Tibial artery (tissue), 4 donors: ENCODE results near the gene MCF2L2.

Experiments used
- DNase-seq, 2 donors: peaks; one replicate each; pipeline ENCODE4 v3.0.0-alpha.2; 2019
- H3K27ac ChIP-seq, 2 donors: fragments of 200-600 bp; sonication (generic) in 1 of 2; 1 replicate in 1 of 2; 2 replicates in 1 of 2; pipeline ENCODE4 v1.5.1; 2018 to 2019; ENCODE audit warnings: mild to moderate bottlenecking in 1 of 2
- H3K27me3 ChIP-seq, 2 donors: fragments of 200-600 bp; sonication (generic) in 1 of 2; one replicate each; pipeline versions ENCODE4 v1.5.1 to v1.6.0; 2016 to 2019
- H3K36me3 ChIP-seq, 3 donors: fragments of 200-600 bp; sonication (generic) in 2 of 3; one replicate each; pipeline ENCODE4 v1.5.1; 2016 to 2019; ENCODE audit warnings: mild to moderate bottlenecking in 2 of 3
- H3K4me1 ChIP-seq, 4 donors: fragments of 200-600 bp; sonication (generic) in 2 of 4; 1 replicate in 3 of 4; 2 replicates in 1 of 4; pipeline ENCODE4 v1.5.1; 2016 to 2019
- H3K4me3 ChIP-seq, 2 donors: fragments of 200-600 bp; sonication (generic) in 1 of 2; 1 replicate in 1 of 2; 2 replicates in 1 of 2; pipeline ENCODE4 v1.5.1; 2018 to 2019; ENCODE audit warnings: mild to moderate bottlenecking in 2 of 2
- H3K9me3 ChIP-seq, 3 donors: fragments of 200-600 bp; sonication (generic) in 1 of 3; one replicate each; pipeline ENCODE4 v1.5.1; 2016 to 2019
- CTCF ChIP-seq, 2 experiments: fragments of 200-600 bp in 1 of 2; fragments of 450-650 bp in 1 of 2; IDR thresholded peaks; one replicate each; pipeline ENCODE4 v1.5.1; 2017 to 2019; ENCODE audit warnings: antibody characterized with exemption in 2 of 2, mild to moderate bottlenecking in 1 of 2, moderate library complexity in 1 of 2
- intact Hi-C: fragments of 100-400 bp; cut with DNase I; formaldehyde crosslinking; loops from one replicate; pipeline ENCODE4 v1.15.0; 2023; ENCODE audit warnings: low total_unique reads

Gene MCF2L2

GRCh38 chr3:183252973-183253527 is 175.4 kb downstream of the MCF2L2 start, which contains the start of gene B3GNT5:
B3GNT5 (plus strand) TSS chr3:183253253; CDS start chr3:183269799, 16,546 bp downstream.
- Histone ChIP-seq H3K36me3 (no peaks in the 10 kb centered on the region), H3K4me3 (peak within 1 kb of the TSS; percentile 51 to 70), H3K27me3 (peaks cover 0 to 21% of the 10 kb centered on the region in 2 donors), H3K27ac (peak within 1 kb of the TSS; percentile 48 to 65), H3K9me3 (no peaks in the 10 kb centered on the region), H3K4me1 (peaks cover 0 to 14% (median 3%) of the 10 kb centered on the region in 4 donors)
- intact Hi-C loops: loop anchor here (10.0 kb wide), 1 partner anchor 128 kb away; no protein-coding TSS in a partner anchor
- no peak for TF ChIP-seq CTCF (IDR thresholded peaks at IDR 0.05)
- no peak for DNase-seq

- H3K36me3 ChIP-seq: no peaks in the 10 kb centered on the region
- no peak overlapping the region for H3K27ac ChIP-seq
- peaks cover 0 to 14% (median 3%) of the 10 kb centered on the region in 4 donors for H3K4me1 ChIP-seq
- intact Hi-C loops: loop anchor here (10.0 kb wide), 1 partner anchor 127 kb away; no protein-coding TSS in a partner anchor
- H3K9me3 ChIP-seq: no peaks in the 10 kb centered on the region
- peaks cover 0 to 21% of the 10 kb centered on the region in 2 donors for H3K27me3 ChIP-seq
- no peak overlapping the region for H3K4me3 ChIP-seq
- TF ChIP-seq CTCF (IDR thresholded peaks at IDR 0.05): no peak
- DNase-seq: no peak
Observed at GRCh38 chr3:183252118-183252782, 176.2 kb downstream of the MCF2L2 start.

- H3K36me3 ChIP-seq: no peaks in the 10 kb centered on the region
- no peak overlapping the region for H3K27ac ChIP-seq
- peaks cover 0 to 10% (median under 1%) of the 10 kb centered on the region in 4 donors for H3K4me1 ChIP-seq
- no peak for TF ChIP-seq CTCF (IDR thresholded peaks at IDR 0.05)
- H3K27me3 ChIP-seq: peaks cover 0 to 19% of the 10 kb centered on the region in 2 donors
- no peak overlapping the region for H3K4me3 ChIP-seq
- no peak for DNase-seq
- H3K9me3 ChIP-seq: no peaks in the 10 kb centered on the region
- intact Hi-C loops: no loop called here
Observed at GRCh38 chr3:183249006-183249718, 179.3 kb downstream of the MCF2L2 start.

DNA sequence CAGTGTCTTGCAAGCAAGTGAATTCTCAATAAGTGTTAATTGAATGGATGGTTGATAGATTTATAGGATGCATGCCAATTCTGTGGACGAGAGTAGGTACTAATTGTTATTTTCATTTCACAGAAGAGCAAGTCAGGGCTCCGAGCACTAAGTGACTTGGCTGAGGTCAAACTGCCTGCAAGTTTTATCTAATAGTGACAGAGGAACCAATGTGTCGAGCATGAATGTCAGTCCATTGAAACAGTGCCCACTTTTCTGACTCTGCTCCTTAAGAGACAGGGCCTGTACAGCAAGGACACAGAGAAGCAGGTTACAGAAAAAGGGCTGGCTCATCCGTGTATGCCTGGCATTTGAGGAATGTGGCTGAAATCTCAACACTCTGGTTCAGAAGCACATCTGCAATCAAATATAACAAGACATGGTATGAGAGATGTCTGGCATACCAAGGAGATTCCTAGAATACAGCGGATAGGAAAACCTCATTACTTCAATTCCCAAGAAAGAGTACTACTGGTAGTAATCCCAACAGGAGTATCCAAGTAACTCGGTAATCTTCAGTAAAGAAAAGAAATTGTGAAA is 181.3 kb downstream of the MCF2L2 start:
- no peaks in the 10 kb centered on the region for H3K36me3 ChIP-seq
- no peak for DNase-seq
- no peak for TF ChIP-seq CTCF (IDR thresholded peaks at IDR 0.05)
- intact Hi-C loops: no loop called here
- peaks cover 0 to 9% (median 0%) of the 10 kb centered on the region in 3 donors for H3K9me3 ChIP-seq
- no peak overlapping the region for H3K4me3 ChIP-seq
- no peak overlapping the region for H3K27ac ChIP-seq
- no peaks in the 10 kb centered on the region for H3K4me1 ChIP-seq
- H3K27me3 ChIP-seq: peaks cover 0 to 22% of the 10 kb centered on the region in 2 donors

DNA sequence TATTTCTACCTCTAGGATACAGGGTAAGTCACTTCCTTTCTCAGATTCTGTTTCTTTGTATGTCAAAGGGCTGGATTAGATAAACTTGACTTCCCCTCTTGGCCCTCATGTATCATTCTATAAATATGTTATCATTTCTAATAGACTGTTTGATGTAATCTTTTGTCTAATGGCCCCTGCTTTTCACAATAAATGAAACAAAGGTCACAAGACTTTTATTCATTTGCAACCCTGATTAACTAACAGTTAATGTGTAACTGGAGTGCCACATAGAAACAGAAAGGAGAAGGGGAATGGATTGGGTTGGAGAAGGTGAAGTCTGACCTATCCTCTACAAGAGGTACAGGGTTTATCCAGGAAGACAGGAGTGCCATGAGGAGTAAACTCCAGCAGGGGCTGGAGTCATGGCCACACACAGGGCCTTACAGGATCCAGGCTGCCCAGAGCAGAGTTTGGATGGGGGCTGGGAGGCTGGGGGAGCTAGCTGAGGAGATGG is 183.4 kb downstream of the MCF2L2 start:
- Histone ChIP-seq H3K27me3 (peaks cover 0 to 20% of the 10 kb centered on the region in 2 donors), H3K9me3 (peaks cover 0 to 13% (median 0%) of the 10 kb centered on the region in 3 donors), H3K4me3 (no peak overlapping the region), H3K4me1 (no peaks in the 10 kb centered on the region), H3K36me3 (no peaks in the 10 kb centered on the region), H3K27ac (no peak overlapping the region)
- TF ChIP-seq CTCF (IDR thresholded peaks at IDR 0.05): no peak
- DNase-seq: no peak
- intact Hi-C loops: no loop called here
